Left lung (tissue), 10 donors: ENCODE results near the gene MRPL33. TPM values are rescaled to one million over a fixed set of nuclear protein-coding genes. Genes with fewer than 3 reads are reported as not detected.

ENCODE experiments used
- ATAC-seq: fragments of 200-7000 bp; cut with Tn5 transposase; one replicate; pipeline ENCODE4 v1.9.1; 2020; ENCODE audit warnings: moderate library complexity
- DNase-seq, 4 donors: peaks; one replicate each; pipeline ENCODE4 v3.0.0-alpha.2; 2013 to 2020
- H3K27ac ChIP-seq, 2 donors: fragments of 200-600 bp; sonication (generic) in 1 of 2; one replicate each; pipeline versions ENCODE4 v1.5.0 to v1.8.0; 2020 to 2021
- H3K27me3 ChIP-seq, 2 donors: fragments of 200-600 bp; sonication (generic) in 1 of 2; one replicate each; pipeline versions ENCODE4 v1.5.0 to v1.8.0; 2020 to 2021
- H3K36me3 ChIP-seq, 2 donors: fragments of 200-600 bp; sonication (generic) in 1 of 2; one replicate each; pipeline versions ENCODE4 v1.5.0 to v1.8.0; 2020 to 2021
- H3K4me1 ChIP-seq, 2 donors: fragments of 200-600 bp; one replicate each; pipeline ENCODE4 v1.8.0; 2021
- H3K4me3 ChIP-seq, 2 donors: fragments of 200-600 bp; sonication (generic) in 1 of 2; one replicate each; pipeline versions ENCODE4 v1.5.0 to v1.8.0; 2020 to 2021; ENCODE audit warnings: mild to moderate bottlenecking in 1 of 2
- H3K9me3 ChIP-seq, 2 donors: fragments of 200-600 bp; sonication (generic) in 1 of 2; one replicate each; pipeline versions ENCODE4 v1.5.0 to v1.8.0; 2020 to 2021
- CTCF ChIP-seq, 2 donors: fragments of 200-600 bp; sonication (generic) in 1 of 2; IDR thresholded peaks; one replicate each; pipeline versions ENCODE4 v1.5.0 to v1.8.0; 2021; ENCODE audit warnings: antibody characterized with exemption in 2 of 2
- intact Hi-C, 2 donors: fragments of 100-400 bp; cut with DNase I; formaldehyde crosslinking; loops; one replicate each; pipeline versions ENCODE4 v1.11.2 to v1.14.2; 2022
- polyA plus RNA-seq, 6 donors: library from polyadenylated mRNA; unstranded; fragments of 120-200 nt; gene quantifications; one replicate each; pipeline ENCODE4 v1.2.1, GENCODE V29; 2013; ENCODE audit not compliant: insufficient read length in 6 of 6
- total RNA-seq, 2 donors: library from RNA; stranded (reverse); fragmentation: NEBNext Ultra II Directional; extraction: Animal tissue kit (Norgen Biotek cat#: 25700); gene quantifications; one replicate each; pipeline ENCODE4 v1.2.1, GENCODE V29; 2021
- donor health status: DM: no; HTN: yes; CAD: no.
- donor health status: DM: no; HTN: no; CAD: no.

Gene MRPL33
- total and polyA plus RNA-seq, 8 donors = 75.2 to 113 (median 101) TPM

GRCh38 chr2:27724905-27725701 is 46.4 kb upstream of the MRPL33 start:
- peaks cover 12 to 48% of the 10 kb centered on the region in 2 donors for H3K4me1 ChIP-seq
- no peaks in the 10 kb centered on the region for H3K9me3 ChIP-seq
- DNase-seq (no peak), ATAC-seq (peak; percentile 11)
- H3K27ac ChIP-seq = peak overlapping the region; percentile 14 to 76
- TF ChIP-seq CTCF (IDR thresholded peaks at IDR 0.05) = no peak
- no peaks in the 10 kb centered on the region for H3K36me3 ChIP-seq
- H3K27me3 ChIP-seq = no peaks in the 10 kb centered on the region
- H3K4me3 ChIP-seq = no peak overlapping the region
- intact Hi-C loops = no loop called here

GRCh38 chr2:27727257-27727656 is 44.3 kb upstream of the MRPL33 start:
- H3K4me1 ChIP-seq = peaks cover 12 to 49% of the 10 kb centered on the region in 2 donors
- H3K9me3 ChIP-seq = no peaks in the 10 kb centered on the region
- H3K27me3 ChIP-seq = no peaks in the 10 kb centered on the region
- intact Hi-C loops = no loop called here
- no peak for TF ChIP-seq CTCF (IDR thresholded peaks at IDR 0.05)
- peak overlapping the region; percentile 51 to 71 for H3K27ac ChIP-seq
- ATAC-seq = peak; percentile 27
- H3K36me3 ChIP-seq = no peaks in the 10 kb centered on the region
- no peak overlapping the region for H3K4me3 ChIP-seq
- no peak for DNase-seq

- peak overlapping the region; percentile 51 to 71 for H3K27ac ChIP-seq
- H3K36me3 ChIP-seq = no peaks in the 10 kb centered on the region
- DNase-seq (no peak), ATAC-seq (no peak)
- H3K9me3 ChIP-seq = no peaks in the 10 kb centered on the region
- intact Hi-C loops = no loop called here
- H3K4me3 ChIP-seq = no peak overlapping the region
- peaks cover 12 to 43% of the 10 kb centered on the region in 2 donors for H3K4me1 ChIP-seq
- TF ChIP-seq CTCF (IDR thresholded peaks at IDR 0.05) = no peak
- no peaks in the 10 kb centered on the region for H3K27me3 ChIP-seq
Observed at GRCh38 chr2:27728081-27728858, 43.2 kb upstream of the MRPL33 start.

GRCh38 chr2:27729198-27729597 is 42.3 kb upstream of the MRPL33 start:
- intact Hi-C loops = no loop called here
- peak overlapping the region; percentile 51 to 71 for H3K27ac ChIP-seq

More at GRCh38 chr2:27729198-27729597, 42.3 kb upstream of the MRPL33 start:
- Histone ChIP-seq H3K36me3 (no peaks in the 10 kb centered on the region), H3K9me3 (no peaks in the 10 kb centered on the region), H3K4me1 (peaks cover 7 to 36% of the 10 kb centered on the region in 2 donors), H3K4me3 (no peak overlapping the region), H3K27me3 (no peaks in the 10 kb centered on the region)
- ATAC-seq = no peak
- no peak for TF ChIP-seq CTCF (IDR thresholded peaks at IDR 0.05)
- DNase-seq = no peak
